HepG2 (cell line): Measurements from ENCODE around the gene ENTPD2. TPM values are rescaled to one million over a fixed set of nuclear protein-coding genes. Genes with fewer than 3 reads are reported as not detected.

Experiments used
- ATF6 ChIP-seq: sonication (generic); formaldehyde crosslinking; conservative IDR thresholded peaks from 2 replicates; pipeline ENCODE4 v1.4.0; 2020; ENCODE audit warnings: missing genetic modification reagents
- CEBPB ChIP-seq: IDR thresholded peaks from 2 replicates; pipeline ENCODE4 v1.6.1; 2011; ENCODE audit warnings: low read depth, low read length, improper control_type of control experiment, borderline replicate concordance
- EP300 ChIP-seq, 3 experiments: sonication (generic) in 1 of 3; formaldehyde crosslinking in 1 of 3; IDR thresholded peaks; 2 replicates each; pipeline versions ENCODE4 v1.5.1 to v1.6.1; 2011 to 2020; ENCODE audit warnings: low read depth in 2 of 3, low read length in 2 of 3, borderline replicate concordance in 1 of 3, improper control_type of control experiment in 1 of 3, mild to moderate bottlenecking in 1 of 3, missing genetic modification reagents in 1 of 3, moderate library complexity in 1 of 3
- FOXO1 ChIP-seq: sonication (generic); formaldehyde crosslinking; IDR thresholded peaks from 2 replicates; pipeline ENCODE4 v1.4.0; 2020; ENCODE audit warnings: missing genetic modification reagents
- GATAD1 ChIP-seq: IDR thresholded peaks from 2 replicates; pipeline ENCODE4 v1.6.1; 2016; ENCODE audit warnings: missing genetic modification reagents, missing compliant biosample characterization
- HNF4A ChIP-seq: sonication (generic); formaldehyde crosslinking; IDR thresholded peaks from 2 replicates; pipeline ENCODE4 v1.4.0; 2020; ENCODE audit warnings: missing genetic modification reagents
- HOXA7 ChIP-seq: sonication (generic); formaldehyde crosslinking; IDR thresholded peaks from 2 replicates; pipeline ENCODE4 v1.8.1; 2022; ENCODE audit warnings: mild to moderate bottlenecking, missing genetic modification reagents, moderate library complexity
- KDM2A ChIP-seq: sonication (generic); formaldehyde crosslinking; IDR thresholded peaks from 2 replicates; pipeline ENCODE4 v1.4.0; 2020; ENCODE audit warnings: low read depth, missing genetic modification reagents, borderline replicate concordance
- KLF12 ChIP-seq: sonication (generic); formaldehyde crosslinking; IDR thresholded peaks from 2 replicates; pipeline ENCODE4 v1.4.0; 2020; ENCODE audit warnings: missing genetic modification reagents, borderline replicate concordance
- MAFK ChIP-seq, 2 experiments: IDR thresholded peaks in 1 of 2; conservative IDR thresholded peaks in 1 of 2; 2 replicates each; pipeline ENCODE4 v1.6.1; 2011; ENCODE audit warnings: improper control_type of control experiment in 2 of 2, low read length in 2 of 2
- MED8 ChIP-seq: sonication (generic); formaldehyde crosslinking; IDR thresholded peaks from 2 replicates; pipeline ENCODE4 v1.8.1; 2023; ENCODE audit warnings: mild to moderate bottlenecking, missing genetic modification reagents; ENCODE audit not compliant: insufficient replicate concordance
- MEF2D ChIP-seq: sonication (generic); formaldehyde crosslinking; IDR thresholded peaks from 2 replicates; pipeline ENCODE4 v1.5.1; 2020; ENCODE audit warnings: mild to moderate bottlenecking, missing genetic modification reagents
- MYC ChIP-seq: sonication (generic); formaldehyde crosslinking; IDR thresholded peaks from 2 replicates; pipeline ENCODE4 v1.9.0; 2021; ENCODE audit warnings: missing genetic modification reagents, borderline replicate concordance
- NFKB2 ChIP-seq: sonication (generic); formaldehyde crosslinking; IDR thresholded peaks from 2 replicates; pipeline ENCODE4 v1.4.0; 2020; ENCODE audit warnings: missing genetic modification reagents, borderline replicate concordance
- SOX6 ChIP-seq, 2 experiments: fragments of 450-650 bp in 1 of 2; sonication (generic) in 1 of 2; formaldehyde crosslinking in 1 of 2; IDR thresholded peaks; 2 replicates each; pipeline versions ENCODE4 v1.4.0 to v1.6.1; 2017 to 2020; ENCODE audit warnings: antibody characterized with exemption in 1 of 2, mild to moderate bottlenecking in 1 of 2, missing genetic modification reagents in 1 of 2
- SP1 ChIP-seq, 2 experiments: fragments of 450-650 bp in 1 of 2; sonication (generic) in 1 of 2; formaldehyde crosslinking in 1 of 2; IDR thresholded peaks; 2 replicates each; pipeline versions ENCODE4 v1.4.0 to v1.6.1; 2016 to 2020; ENCODE audit warnings: missing genetic modification reagents in 1 of 2
- TRAFD1 ChIP-seq: sonication (generic); formaldehyde crosslinking; IDR thresholded peaks from 2 replicates; pipeline ENCODE4 v1.5.1; 2020; ENCODE audit warnings: missing genetic modification reagents, mild to moderate bottlenecking, borderline replicate concordance
- ZBTB3 ChIP-seq: sonication (generic); formaldehyde crosslinking; IDR thresholded peaks from 2 replicates; pipeline ENCODE4 v1.4.0; 2020; ENCODE audit warnings: low read depth, mild to moderate bottlenecking, moderate library complexity, missing genetic modification reagents, borderline replicate concordance
- ZFP36L1 ChIP-seq: sonication (generic); formaldehyde crosslinking; IDR thresholded peaks from 2 replicates; pipeline ENCODE4 v1.8.0; 2022; ENCODE audit warnings: mild to moderate bottlenecking, missing genetic modification reagents, moderate library complexity
- ZNF44 ChIP-seq: sonication (generic); formaldehyde crosslinking; IDR thresholded peaks from 2 replicates; pipeline ENCODE4 v1.5.1; 2020; ENCODE audit warnings: mild to moderate bottlenecking, missing genetic modification reagents
- ZNF564 ChIP-seq: sonication (generic); formaldehyde crosslinking; IDR thresholded peaks from 2 replicates; pipeline ENCODE4 v1.8.1; 2023; ENCODE audit warnings: mild to moderate bottlenecking, missing genetic modification reagents
- ZNF766 ChIP-seq: sonication (generic); formaldehyde crosslinking; IDR thresholded peaks from 2 replicates; pipeline ENCODE4 v1.5.0; 2020; ENCODE audit warnings: missing genetic modification reagents, borderline replicate concordance
- ZNF768 ChIP-seq: sonication (generic); formaldehyde crosslinking; IDR thresholded peaks from 2 replicates; pipeline ENCODE4 v1.4.0; 2020; ENCODE audit warnings: missing genetic modification reagents
- ZNF788 ChIP-seq: sonication (generic); formaldehyde crosslinking; IDR thresholded peaks from 2 replicates; pipeline ENCODE4 v1.5.0; 2020; ENCODE audit warnings: mild to moderate bottlenecking, missing genetic modification reagents, borderline replicate concordance
- ZSCAN31 ChIP-seq: sonication (generic); formaldehyde crosslinking; IDR thresholded peaks from 2 replicates; pipeline ENCODE4 v1.5.0; 2020; ENCODE audit warnings: low read depth, mild to moderate bottlenecking, missing genetic modification reagents
- polyA plus RNA-seq, 8 experiments: library from polyadenylated mRNA; depleted of rRNA in 3 of 8; stranded (reverse) in 7 of 8; unstranded in 1 of 8; fragments of >200 nt; fragmentation: Illumina TruSeq in 4 of 8; extraction: Trizol in 4 of 8; gene quantifications; 2 replicates each; pipeline versions ENCODE4 v1.2.1 to v1.2.3, GENCODE V29; 2011 to 2016; ENCODE audit warnings: low read depth in 4 of 8, missing spikeins in 1 of 8, mixed read lengths in 1 of 8; ENCODE audit not compliant: insufficient read depth in 1 of 8
- total RNA-seq, 5 experiments: library from RNA; depleted of rRNA; stranded (reverse); fragments of >200 nt; fragmentation: Illumina TruSeq; extraction: Trizol; gene quantifications; 2 replicates each; pipeline ENCODE4 v1.2.3, GENCODE V29; 2016; ENCODE audit warnings: low read depth in 1 of 5

The ENTPD2 gene
- total and polyA plus RNA-seq, 2 of the 13 experiments (the other 11 are each of a cell fraction or from before 2014, with no cell fraction given): 0.95 to 3.2 TPM

- TF ChIP-seq ATF6 (CRISPR knock-in tag) (no peak), HOXA7 (no peak), HNF4A (CRISPR knock-in tag) (no peak), ZSCAN31 (CRISPR knock-in tag) (no peak), EP300 (IDR thresholded peaks at IDR 0.05; ENCODE audit: low read depth in 2 of 2, low read length in 2 of 2) (no peak), EP300 (CRISPR knock-in tag; IDR thresholded peaks at IDR 0.05; ENCODE audit: borderline replicate concordance) (no peak), ZFP36L1 (CRISPR knock-in tag) (no peak), ZNF766 (peak; percentile 71; the same call in 1 of the 2 replicates), SOX6 (IDR thresholded peaks at IDR 0.05) (no peak), SOX6 (CRISPR knock-in tag; IDR thresholded peaks at IDR 0.05) (no peak), SP1 (IDR thresholded peaks at IDR 0.05) (no peak), SP1 (CRISPR knock-in tag; IDR thresholded peaks at IDR 0.05) (peak; percentile 48; the same call in 1 of the 2 replicates), MAFK (conservative IDR thresholded peaks at IDR 0.05 in 1 of 2, IDR thresholded peaks at IDR 0.05 in 1 of 2; ENCODE audit: low read length in 2 of 2) (no peak), ZNF768 (CRISPR knock-in tag) (peak; percentile 26; the same call in 1 of the 2 replicates), NFKB2 (CRISPR knock-in tag) (peak; percentile 63; the same call in 1 of the 2 replicates), ZNF564 (CRISPR knock-in tag) (peak; percentile 71), KLF12 (CRISPR knock-in tag) (peak; percentile 68; the same call in 1 of the 2 replicates), MED8 (no peak), ZNF788 (CRISPR knock-in tag) (no peak), ZBTB3 (no peak), TRAFD1 (CRISPR knock-in tag) (no peak), MYC (CRISPR knock-in tag) (peak; percentile 64; the same call in 1 of the 2 replicates), FOXO1 (CRISPR knock-in tag) (no peak; the same call in 1 of the 2 replicates), KDM2A (CRISPR knock-in tag) (no peak; the same call in 1 of the 2 replicates), GATAD1 (no peak), ZNF44 (no peak), CEBPB (no peak), MEF2D (CRISPR knock-in tag) (no peak)
These were observed at the start of gene ENTPD2 (continued) for GRCh38 chr9:137053944-137054931.
